ENCODE data around the gene SUCLG2. TPM values are rescaled to one million over a fixed set of nuclear protein-coding genes. Genes with fewer than 3 reads are reported as not detected.

SUCLG2 gene
- polyA plus RNA-seq, 1 experiment: 21.3 TPM

DNA sequence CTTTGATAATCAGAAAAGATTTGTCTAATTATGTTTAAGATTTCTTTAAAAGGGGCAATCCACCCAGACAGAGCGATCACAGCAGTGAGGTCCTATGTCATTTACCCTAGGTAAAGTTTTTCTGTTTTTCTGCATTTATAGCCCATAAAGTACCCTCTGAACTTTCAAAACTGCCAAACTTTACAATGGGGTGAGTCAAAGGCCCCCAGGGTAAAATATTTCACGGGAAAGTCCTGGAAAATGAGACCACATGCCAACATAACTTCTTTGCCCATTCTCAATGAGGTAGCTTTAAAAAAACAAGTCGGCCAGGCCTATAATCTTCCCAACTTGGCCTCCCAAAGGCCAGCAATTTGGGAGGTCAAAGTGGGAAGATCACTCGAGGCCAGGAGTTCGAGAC is 53.0 kb downstream of the SUCLG2 start:
- DNase-seq (ENCODE audit: low read depth): no peak
- Histone ChIP-seq H3K4me3 (ENCODE audit: low read depth, low read length) (no peak overlapping the region), H3K27me3 (ENCODE audit: control insufficient read depth, insufficient read depth, low read length) (no peaks in the 10 kb centered on the region), H3K36me3 (ENCODE audit: control insufficient read depth, insufficient read depth, low read length) (peaks cover 1% of the 10 kb centered on the region; the same call in 1 of the 2 replicates)
- CTCF ChIA-PET: interaction anchor here (1.1 to 8.8 kb wide), 2 partner anchors 20 to 219 kb away, joined by 3 to 75 read pairs; no protein-coding TSS in a partner anchor
- POLR2A ChIA-PET: no interaction called here
- TF ChIP-seq, protein P1, sequence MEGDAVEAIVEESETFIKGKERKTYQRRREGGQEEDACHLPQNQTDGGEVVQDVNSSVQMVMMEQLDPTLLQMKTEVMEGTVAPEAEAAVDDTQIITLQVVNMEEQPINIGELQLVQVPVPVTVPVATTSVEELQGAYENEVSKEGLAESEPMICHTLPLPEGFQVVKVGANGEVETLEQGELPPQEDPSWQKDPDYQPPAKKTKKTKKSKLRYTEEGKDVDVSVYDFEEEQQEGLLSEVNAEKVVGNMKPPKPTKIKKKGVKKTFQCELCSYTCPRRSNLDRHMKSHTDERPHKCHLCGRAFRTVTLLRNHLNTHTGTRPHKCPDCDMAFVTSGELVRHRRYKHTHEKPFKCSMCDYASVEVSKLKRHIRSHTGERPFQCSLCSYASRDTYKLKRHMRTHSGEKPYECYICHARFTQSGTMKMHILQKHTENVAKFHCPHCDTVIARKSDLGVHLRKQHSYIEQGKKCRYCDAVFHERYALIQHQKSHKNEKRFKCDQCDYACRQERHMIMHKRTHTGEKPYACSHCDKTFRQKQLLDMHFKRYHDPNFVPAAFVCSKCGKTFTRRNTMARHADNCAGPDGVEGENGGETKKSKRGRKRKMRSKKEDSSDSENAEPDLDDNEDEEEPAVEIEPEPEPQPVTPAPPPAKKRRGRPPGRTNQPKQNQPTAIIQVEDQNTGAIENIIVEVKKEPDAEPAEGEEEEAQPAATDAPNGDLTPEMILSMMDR (IDR thresholded peaks at IDR 0.05; ENCODE audit: insufficient read depth, low read depth, low read length): no peak

DNA sequence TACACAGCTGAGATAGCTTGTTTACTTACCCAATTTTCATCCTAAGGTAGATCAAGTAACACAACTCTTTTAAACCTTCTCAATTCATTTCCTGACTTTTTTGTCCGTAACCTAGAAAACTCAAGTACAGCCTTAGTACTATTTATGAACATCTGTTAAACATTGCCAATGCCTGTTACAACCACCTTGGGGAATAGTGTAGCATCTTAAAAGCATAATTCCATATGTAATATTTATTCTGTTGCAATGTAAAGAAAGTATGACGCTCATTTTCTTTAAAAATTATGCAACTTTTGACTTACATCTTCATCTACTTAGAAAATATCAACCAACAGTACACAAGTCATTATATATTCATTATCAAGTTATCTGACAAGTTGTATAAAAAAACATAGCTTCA is 54.6 kb downstream of the SUCLG2 start:
- DNase-seq (ENCODE audit: low read depth): no peak
- Histone ChIP-seq H3K4me3 (ENCODE audit: low read depth, low read length) (no peak overlapping the region), H3K27me3 (ENCODE audit: control insufficient read depth, insufficient read depth, low read length) (no peaks in the 10 kb centered on the region), H3K36me3 (ENCODE audit: control insufficient read depth, insufficient read depth, low read length) (peaks cover 1% of the 10 kb centered on the region; the same call in 1 of the 2 replicates)
- TF ChIP-seq, protein P1 (IDR thresholded peaks at IDR 0.05; ENCODE audit: insufficient read depth, low read depth, low read length): no peak
- ChIA-PET POLR2A (no interaction called here), CTCF (interaction anchor here (8.8 kb wide), 1 partner anchor 217 kb away, joined by 75 read pairs; no protein-coding TSS in a partner anchor)

DNA sequence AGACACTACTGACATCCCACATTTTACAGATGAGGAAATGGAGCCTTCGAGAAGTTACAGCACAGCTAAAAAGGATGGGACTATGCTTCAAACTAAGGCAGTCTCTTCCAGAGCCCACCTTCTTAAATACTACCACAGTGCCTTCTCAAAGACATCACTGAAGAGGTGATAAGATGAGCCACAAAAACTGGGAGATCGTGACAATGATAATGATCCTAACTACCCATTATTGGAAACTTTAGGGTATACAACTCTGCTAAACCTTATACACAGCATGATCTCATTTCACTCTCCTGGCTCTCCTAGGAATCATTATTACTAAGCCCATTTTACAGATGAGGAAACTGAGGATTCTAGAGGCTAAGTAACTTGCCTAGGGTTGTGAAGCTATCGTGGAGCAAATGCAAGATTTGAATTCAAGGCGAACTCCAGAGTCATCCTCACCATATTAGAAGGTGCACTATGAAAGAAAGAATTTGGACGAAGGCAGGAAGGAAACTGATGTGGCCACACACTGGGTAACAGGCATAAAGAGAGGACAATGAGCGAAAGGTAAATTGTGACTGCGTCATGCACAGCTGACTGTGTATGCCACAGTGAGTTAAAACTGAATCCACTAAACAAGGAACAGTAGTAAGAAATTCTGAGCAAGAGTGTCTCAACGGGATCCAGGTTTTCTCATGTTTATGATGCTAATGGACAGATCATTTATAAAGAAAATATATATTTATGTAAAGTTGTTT is 55.4 kb downstream of the SUCLG2 start:
- Histone ChIP-seq H3K4me3 (ENCODE audit: low read depth, low read length) (no peak overlapping the region), H3K27me3 (ENCODE audit: control insufficient read depth, insufficient read depth, low read length) (no peaks in the 10 kb centered on the region), H3K36me3 (ENCODE audit: control insufficient read depth, insufficient read depth, low read length) (peaks cover 1% of the 10 kb centered on the region; the same call in 1 of the 2 replicates)
- POLR2A ChIA-PET: no interaction called here
- CTCF ChIA-PET: interaction anchor here (0.7 kb wide), 1 partner anchor 55 kb away, joined by 3 read pairs; no protein-coding TSS in a partner anchor
- DNase-seq (ENCODE audit: low read depth): no peak
- TF ChIP-seq, protein P1 (IDR thresholded peaks at IDR 0.05; ENCODE audit: insufficient read depth, low read depth, low read length): no peak

DNA sequence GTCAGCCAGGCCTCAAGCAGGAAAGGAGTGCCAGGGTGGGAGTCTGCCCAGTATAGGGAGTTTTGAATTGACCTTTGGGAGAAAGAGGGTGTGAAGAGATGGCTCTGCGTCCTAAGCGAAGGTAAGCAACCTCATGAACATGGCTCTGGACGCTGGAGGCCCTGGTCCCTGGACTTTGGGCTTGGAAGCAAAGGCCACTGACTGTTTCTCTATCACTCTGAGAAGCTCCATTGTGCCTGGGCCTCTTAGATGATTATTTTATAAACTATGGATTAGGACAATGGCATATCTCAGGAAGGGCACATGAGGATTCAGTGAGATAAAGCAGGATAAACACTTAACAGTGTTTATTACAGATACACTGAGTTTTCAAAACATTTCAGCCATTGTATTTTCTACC is 59.0 kb downstream of the SUCLG2 start:
- POLR2A ChIA-PET: no interaction called here
- CTCF ChIA-PET: interaction anchor here (2.4 kb wide), 1 partner anchor 10 kb away, joined by 11 read pairs; no protein-coding TSS in a partner anchor
- H3K36me3 ChIP-seq (ENCODE audit: control insufficient read depth, insufficient read depth, low read length): no peaks in the 10 kb centered on the region
- no peaks in the 10 kb centered on the region for H3K27me3 ChIP-seq (ENCODE audit: control insufficient read depth, insufficient read depth, low read length)
- TF ChIP-seq, protein P1 (IDR thresholded peaks at IDR 0.05; ENCODE audit: insufficient read depth, low read depth, low read length): no peak
- no peak for DNase-seq (ENCODE audit: low read depth)
- H3K4me3 ChIP-seq (ENCODE audit: low read depth, low read length): no peak overlapping the region

DNA sequence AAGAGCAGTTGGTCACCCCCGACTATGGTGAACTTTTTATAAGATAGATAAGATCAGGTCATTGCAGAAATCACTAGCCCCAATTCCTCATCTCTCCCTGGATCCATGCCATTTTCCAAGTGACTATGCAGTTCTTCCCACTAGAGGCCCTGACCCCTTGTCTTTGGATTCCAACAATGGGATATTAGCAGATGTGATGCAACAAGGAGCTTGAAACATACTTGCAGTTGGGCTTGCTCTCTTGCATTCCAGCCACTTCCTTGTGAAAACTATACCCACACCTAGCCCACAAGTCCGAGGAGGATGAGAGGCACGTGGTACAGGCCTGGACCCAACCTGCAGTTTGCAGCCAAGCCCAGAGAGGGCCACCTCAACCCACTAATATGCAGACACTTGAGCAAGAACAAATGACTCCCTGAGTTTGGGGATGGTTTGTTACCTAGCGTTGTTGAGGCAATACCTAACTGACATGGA is 60.6 kb downstream of the SUCLG2 start:
- peak; percentile 15 for DNase-seq (ENCODE audit: low read depth)
- POLR2A ChIA-PET: no interaction called here
- CTCF ChIA-PET: interaction anchor here (2.4 kb wide), 1 partner anchor 12 kb away, joined by 11 read pairs; no protein-coding TSS in a partner anchor
- no peak overlapping the region for H3K4me3 ChIP-seq (ENCODE audit: low read depth, low read length)
- TF ChIP-seq, protein P1 (IDR thresholded peaks at IDR 0.05; ENCODE audit: insufficient read depth, low read depth, low read length): no peak
- no peaks in the 10 kb centered on the region for H3K36me3 ChIP-seq (ENCODE audit: control insufficient read depth, insufficient read depth, low read length)
- H3K27me3 ChIP-seq (ENCODE audit: control insufficient read depth, insufficient read depth, low read length): no peaks in the 10 kb centered on the region
